Measurements from ENCODE around the gene CRELD2.

CRELD2 gene

GRCh38 chr22:49958366-49958921, 40.0 kb downstream of the CRELD2 start:
- no peak for DNase-seq

- no peak for DNase-seq
Observed at GRCh38 chr22:49958931-49959781, 40.7 kb downstream of the CRELD2 start.

GRCh38 chr22:49959782-49960158, 41.3 kb downstream of the CRELD2 start:
- no peak for DNase-seq

GRCh38 chr22:49960159-49961004, 41.9 kb downstream of the CRELD2 start, which contains the start of gene PIM3:
TSS of gene PIM3 (plus strand) at chr22:49960772. CDS start at chr22:49960948, 176 bp downstream.
- DNase-seq = peak; percentile 98

GRCh38 chr22:49961005-49961600, 42.7 kb downstream of the CRELD2 start:
- no peak for DNase-seq

- no peak for DNase-seq
Observed at GRCh38 chr22:49961601-49962011, 43.2 kb downstream of the CRELD2 start.

GRCh38 chr22:49962012-49962750, 43.7 kb downstream of the CRELD2 start:
- DNase-seq = peak; percentile 91

GRCh38 chr22:49962751-49963646, 44.6 kb downstream of the CRELD2 start:
- no peak for DNase-seq

GRCh38 chr22:49963647-49964026, 45.2 kb downstream of the CRELD2 start:
- no peak for DNase-seq

- DNase-seq = no peak
Observed at GRCh38 chr22:49964136-49965090, 46.0 kb downstream of the CRELD2 start.

- no peak for DNase-seq
Observed at GRCh38 chr22:49965091-49966040, 46.9 kb downstream of the CRELD2 start.

- no peak for DNase-seq
Observed at GRCh38 chr22:49966041-49966773, 47.8 kb downstream of the CRELD2 start.

GRCh38 chr22:49966774-49967705, 48.6 kb downstream of the CRELD2 start:
- no peak for DNase-seq

GRCh38 chr22:49967706-49968208, 49.3 kb downstream of the CRELD2 start:
- DNase-seq = no peak

GRCh38 chr22:49968313-49968830, 49.9 kb downstream of the CRELD2 start:
- DNase-seq = no peak

Measured in fibroblast of skin of scalp (primary cell).